Testis (tissue), 2 donors: ENCODE measurements around the gene AIG1.

Source experiments
- CTCF ChIP-seq, 3 experiments: fragments of 450-650 bp in 2 of 3; fragments of 200-600 bp in 1 of 3; sonication (generic) in 1 of 3; IDR thresholded peaks; one replicate each; pipeline ENCODE4 v1.5.1; 2016 to 2019; ENCODE audit warnings: antibody characterized with exemption in 3 of 3, mild to moderate bottlenecking in 2 of 3, moderate library complexity in 1 of 3
- POLR2A ChIP-seq: fragments of 450-650 bp; IDR thresholded peaks from one replicate; pipeline ENCODE4 v1.6.1; 2017; ENCODE audit warnings: antibody characterized with exemption, mild to moderate bottlenecking, moderate library complexity

- no peak for TF ChIP-seq CTCF (IDR thresholded peaks at IDR 0.05)
- TF ChIP-seq POLR2A: no peak
Measured at GRCh38 chr6:143174516-143174915, 113.8 kb downstream of the AIG1 start.
